DND-41 (cell line): ENCODE results near the gene PSMD4.

Source experiments
- CTCF ChIP-seq: IDR thresholded peaks from 2 replicates; pipeline ENCODE4 v1.5.1; 2012; ENCODE audit warnings: borderline replicate concordance, low read length, moderate library complexity, mild to moderate bottlenecking; ENCODE audit not compliant: poor library complexity, severe bottlenecking; ENCODE audit errors: extremely low read depth
- EZH2 ChIP-seq: IDR thresholded peaks from 3 replicates; pipeline ENCODE4 v1.6.1; 2012; ENCODE audit warnings: borderline replicate concordance, low read depth, mild to moderate bottlenecking, moderate library complexity, low read length, inconsistent platforms; ENCODE audit not compliant: severe bottlenecking

GRCh38 chr1:151311589-151312331 is 57.2 kb downstream of the PSMD4 start:
- no peak for TF ChIP-seq CTCF
- no peak for TF ChIP-seq EZH2
